Pancreas (tissue), 10 donors: ENCODE data around the gene FBXW12. TPM values are rescaled to one million over a fixed set of nuclear protein-coding genes. Genes with fewer than 3 reads are reported as not detected.
A peak's percentile ranks its signal among the peaks of the same experiment; 100 is the strongest.

Experiments used
- ATAC-seq, 4 donors: fragments of 200-7000 bp; cut with Tn5 transposase; one replicate each; pipeline versions ENCODE4 v1.8.0 to v1.9.1; 2020; ENCODE audit warnings: mild to moderate bottlenecking in 4 of 4, moderate library complexity in 4 of 4
- DNase-seq, 6 donors: peaks; one replicate each; pipeline ENCODE4 v3.0.0-alpha.2; 2020
- FAIRE-seq: peaks from 2 replicates; lab custom pipeline; 2012; peaks lifted over from hg19 to GRCh38; lab: Jason Lieb, UNC
- H3K27ac ChIP-seq, 4 donors: fragments of 200-600 bp; sonication (generic); 1 replicate in 3 of 4; 2 replicates in 1 of 4; pipeline versions ENCODE4 v1.5.0 to v1.8.0; 2020
- H3K27me3 ChIP-seq, 4 donors: fragments of 200-600 bp; one replicate each; pipeline ENCODE4 v1.8.0; 2021
- H3K36me3 ChIP-seq, 3 donors: fragments of 200-600 bp; sonication (generic) in 1 of 3; one replicate each; pipeline versions ENCODE4 v1.5.0 to v1.8.0; 2020 to 2021
- H3K4me1 ChIP-seq, 3 donors: fragments of 200-600 bp; one replicate each; pipeline ENCODE4 v1.8.0; 2021
- H3K4me3 ChIP-seq, 4 donors: fragments of 200-600 bp; sonication (generic) in 2 of 4; one replicate each; pipeline versions ENCODE4 v1.5.0 to v1.8.0; 2020 to 2021
- H3K9me3 ChIP-seq, 4 donors: fragments of 200-600 bp; one replicate each; pipeline ENCODE4 v1.8.0; 2021
- CTCF ChIP-seq, 4 donors: fragments of 200-600 bp; sonication (generic) in 3 of 4; IDR thresholded peaks; one replicate each; pipeline versions ENCODE4 v1.5.0 to v1.8.0; 2021; ENCODE audit warnings: antibody characterized with exemption in 4 of 4
- WGBS, 2 donors: extraction: QIAGEN DNeasy Blood & Tissue Kit; methylation state at CpG; one replicate each; pipeline ENCODE4 v1.1.7; 2013; 5-methylcytosine and 5-hydroxymethylcytosine counted together
- intact Hi-C, 3 donors: fragments of 100-400 bp; cut with DNase I; formaldehyde crosslinking; loops; one replicate each; pipeline versions ENCODE4 v1.11.1 to v1.14.2; 2022
- polyA plus RNA-seq, 2 donors: library from polyadenylated mRNA; stranded (reverse); fragments of 200-250 nt; gene quantifications; one replicate each; pipeline ENCODE4 v1.2.3, GENCODE V29; 2013
- total RNA-seq, 6 donors: library from RNA; stranded (reverse); fragmentation: NEBNext Ultra II Directional in 4 of 6; extraction: Animal tissue kit (Norgen Biotek cat#: 25700) in 4 of 6; gene quantifications; one replicate each; pipeline versions ENCODE4 v1.2.1 to v1.2.4, GENCODE V29; 2021 to 2023
- donor health status: healthy with polysubstance abuse.
- donor health status: DM: no; HTN: no; CAD: no; lungs with moderate emphysema.
- donor health status: DM: no; HTN: no; CAD: no.
- donor health status: control.
- donor health status: control.
- donor health status: Bipolar disorder and iron deficiency.
- donor health status: DM: yes; HTN: yes; CAD: no.
- donor health status: DM: no; HTN: no; CAD: no.
- donor health status: DM: no; HTN: no; CAD: no.
- donor health status: DM: yes; HTN: yes; CAD: no.

Gene FBXW12
- total and polyA plus RNA-seq, 8 donors: 2.7 to 9.6 (median 5.8) TPM

- no peaks in the 10 kb centered on the region for H3K27me3 ChIP-seq
- H3K4me3 ChIP-seq: peak overlapping the region; percentile 53 to 75 (median 68)
- H3K4me1 ChIP-seq: peaks cover 8 to 14% (median 13%) of the 10 kb centered on the region in 3 donors
- ATAC-seq (peak; percentile 5 to 16 (median 12)), DNase-seq (peak in 2 of 6 donors; percentile 33 to 53), FAIRE-seq (no peak)
- intact Hi-C loops: no loop called here
- no peaks in the 10 kb centered on the region for H3K9me3 ChIP-seq
- peaks cover 0 to 4% (median 0%) of the 10 kb centered on the region in 3 donors for H3K36me3 ChIP-seq
- no peak for TF ChIP-seq CTCF (IDR thresholded peaks at IDR 0.05)
- H3K27ac ChIP-seq: peak overlapping the region; percentile 65 to 81 (median 74)
- 0% methylated on average over 21 of the region's 21 CpGs for WGBS, 2 donors
Observed at GRCh38 chr3:48440590-48440958, 68.6 kb downstream of the FBXW12 start.

DNA sequence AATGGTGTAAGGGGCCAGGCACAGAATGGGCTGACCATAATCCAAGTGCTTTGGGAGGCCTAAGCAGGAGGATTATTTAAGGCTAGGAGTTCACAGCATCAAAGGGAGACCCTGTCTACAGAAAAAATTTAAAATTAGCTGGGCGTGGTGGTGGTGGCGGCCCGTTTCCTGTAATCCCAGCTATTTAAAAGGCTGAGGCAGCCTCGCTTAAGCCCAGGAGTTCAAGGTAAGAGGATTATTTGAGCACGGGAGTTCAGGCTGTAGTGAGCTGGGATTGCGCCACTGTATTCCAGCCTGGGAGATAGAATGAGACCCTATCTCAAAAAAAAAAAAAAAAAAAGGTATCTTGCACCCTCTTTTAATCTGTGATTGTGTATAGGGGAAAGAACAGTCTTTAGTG is 69.9 kb downstream of the FBXW12 start:
- peak overlapping the region in 1 of 4 donors; percentile 68 for H3K4me3 ChIP-seq
- TF ChIP-seq CTCF (IDR thresholded peaks at IDR 0.05): no peak
- intact Hi-C loops: no loop called here
- H3K9me3 ChIP-seq: no peaks in the 10 kb centered on the region
- no peak overlapping the region for H3K27ac ChIP-seq
- FAIRE-seq (no peak), ATAC-seq (no peak), DNase-seq (no peak)
- 78 to 80% methylated on average over 6 of the region's 6 CpGs for WGBS, 2 donors
- H3K4me1 ChIP-seq: peaks cover 8 to 18% (median 13%) of the 10 kb centered on the region in 3 donors
- H3K27me3 ChIP-seq: no peaks in the 10 kb centered on the region
- H3K36me3 ChIP-seq: peaks cover 0 to 4% (median 0%) of the 10 kb centered on the region in 3 donors

Other genes with a start within 250 kb of the FBXW12 start
- gene CDC25A, start 183.8 kb upstream of the FBXW12 start, total RNA-seq: 1 to 10 TPM in 1 of 6 donors, under 1 TPM in 5; 0.32 to 1.1 (median 0.79) TPM
- gene CDC25A, start 183.8 kb upstream of the FBXW12 start, polyA plus RNA-seq: under 1 TPM; 0.28 to 0.30 TPM
- not detected for gene CAMP, start 148.7 kb upstream of the FBXW12 start, total RNA-seq
- gene CAMP, start 148.7 kb upstream of the FBXW12 start, polyA plus RNA-seq: not detected
- 1 to 10 TPM; 3.6 to 8.1 (median 4.3) TPM for gene ZNF589, start 131.1 kb upstream of the FBXW12 start, total RNA-seq
- gene ZNF589, start 131.1 kb upstream of the FBXW12 start, polyA plus RNA-seq: 1 to 10 TPM; 7.0 to 7.2 TPM
- gene NME6, start 70.9 kb upstream of the FBXW12 start, total RNA-seq: 10 to 100 TPM; 12.4 to 17.3 (median 13.8) TPM
- gene NME6, start 70.9 kb upstream of the FBXW12 start, polyA plus RNA-seq: 10 to 100 TPM; 11.6 to 14.5 TPM
- not detected for gene SPINK8, start 38.6 kb upstream of the FBXW12 start, total RNA-seq
- gene SPINK8, start 38.6 kb upstream of the FBXW12 start, polyA plus RNA-seq: not detected
- 100 to 1,000 TPM in 1 of 6 donors, 10 to 100 TPM in 5; 47.8 to 103 (median 65.1) TPM for gene PLXNB1, start 57.9 kb downstream of the FBXW12 start, total RNA-seq
- 100 to 1,000 TPM; 286 to 372 TPM for gene PLXNB1, start 57.9 kb downstream of the FBXW12 start, polyA plus RNA-seq
- gene CCDC51, start 67.9 kb downstream of the FBXW12 start, total RNA-seq: 1 to 10 TPM; 1.6 to 4.3 (median 3.3) TPM
- gene CCDC51, start 67.9 kb downstream of the FBXW12 start, polyA plus RNA-seq: 1 to 10 TPM; 2.5 to 5.8 TPM
- 10 to 100 TPM; 59.0 to 83.8 (median 68.0) TPM for gene TMA7, start 68.0 kb downstream of the FBXW12 start, total RNA-seq
- gene TMA7, start 68.0 kb downstream of the FBXW12 start, polyA plus RNA-seq: 100 to 1,000 TPM; 278 to 320 TPM
- gene ATRIP, start 74.5 kb downstream of the FBXW12 start, total RNA-seq: 1 to 10 TPM; 2.0 to 3.4 (median 2.9) TPM
- 1 to 10 TPM; 4.3 to 4.8 TPM for gene ATRIP, start 74.5 kb downstream of the FBXW12 start, polyA plus RNA-seq
- gene SHISA5, start 132.0 kb downstream of the FBXW12 start, total RNA-seq: 10 to 100 TPM; 39.2 to 81.6 (median 45.3) TPM
- 10 to 100 TPM; 29.9 to 49.4 TPM for gene SHISA5, start 132.0 kb downstream of the FBXW12 start, polyA plus RNA-seq
- gene PFKFB4, start 184.6 kb downstream of the FBXW12 start, total RNA-seq: 10 to 100 TPM in 1 of 6 donors, 1 to 10 TPM in 5; 7.4 to 12.2 (median 8.2) TPM
- gene PFKFB4, start 184.6 kb downstream of the FBXW12 start, polyA plus RNA-seq: 10 to 100 TPM in 1 of 2 donors, 1 to 10 TPM in 1; 8.1 to 11.4 TPM
- not detected for gene UCN2, start 191.6 kb downstream of the FBXW12 start, total RNA-seq
- under 1 TPM in 1 of 2 donors, not detected in 1; 0.19 TPM for gene UCN2, start 191.6 kb downstream of the FBXW12 start, polyA plus RNA-seq
- gene COL7A1, start 223.1 kb downstream of the FBXW12 start, total RNA-seq: 1 to 10 TPM in 2 of 6 donors, under 1 TPM in 4; 0.41 to 3.2 (median 0.79) TPM
- gene COL7A1, start 223.1 kb downstream of the FBXW12 start, polyA plus RNA-seq: 10 to 100 TPM in 1 of 2 donors, 1 to 10 TPM in 1; 9.9 to 12.6 TPM
- gene UQCRC1, start 237.4 kb downstream of the FBXW12 start, total RNA-seq: 100 to 1,000 TPM in 3 of 6 donors, 10 to 100 TPM in 3; 78.6 to 113 (median 97.4) TPM
- gene UQCRC1, start 237.4 kb downstream of the FBXW12 start, polyA plus RNA-seq: 100 to 1,000 TPM in 1 of 2 donors, 10 to 100 TPM in 1; 89.5 to 110 TPM
- not detected for gene TMEM89, start 249.6 kb downstream of the FBXW12 start, total RNA-seq
- not detected for gene TMEM89, start 249.6 kb downstream of the FBXW12 start, polyA plus RNA-seq